HFFc6 (cell line): ENCODE results near the gene SNCB. TPM values are rescaled to one million over a fixed set of nuclear protein-coding genes. Genes with fewer than 3 reads are reported as not detected.

Experiments
- DNase-seq: peaks from one replicate; pipeline ENCODE4 v3.0.0-alpha.2; 2018
- H3K27ac Mint-ChIP-seq: 2 replicates; pipeline ENCODE4 v1.8.0; 2020; ENCODE audit warnings: mild to moderate bottlenecking, mixed read lengths
- H3K27me3 Mint-ChIP-seq: 2 replicates; pipeline ENCODE4 v1.8.0; 2021; ENCODE audit warnings: mild to moderate bottlenecking, moderate library complexity, mixed read lengths; ENCODE audit not compliant: insufficient read depth
- H3K36me3 Mint-ChIP-seq: 2 replicates; pipeline ENCODE4 v1.8.0; 2021; ENCODE audit warnings: low read depth, mixed read lengths
- H3K4me1 Mint-ChIP-seq: 2 replicates; pipeline ENCODE4 v1.8.0; 2020; ENCODE audit warnings: low read depth, mixed read lengths
- H3K4me3 Mint-ChIP-seq: 2 replicates; pipeline ENCODE4 v1.8.0; 2020; ENCODE audit warnings: mild to moderate bottlenecking, moderate library complexity, mixed read lengths
- H3K9me3 Mint-ChIP-seq: 2 replicates; pipeline ENCODE4 v1.8.0; 2020; ENCODE audit warnings: mild to moderate bottlenecking, mixed read lengths
- CTCF ChIP-seq: fragments of 200-600 bp; sonication (generic); IDR thresholded peaks from 2 replicates; pipeline ENCODE4 v1.5.0; 2021; ENCODE audit warnings: antibody characterized with exemption, mild to moderate bottlenecking
- total RNA-seq, 6 experiments: library from RNA; stranded (reverse); fragmentation: NEBNext Ultra II Directional; extraction: Animal tissue kit (Norgen Biotek cat#: 25700); gene quantifications; 2 replicates in 1 of 6; 3 replicates in 5 of 6; pipeline ENCODE4 v1.2.3, GENCODE V29; 2021

The SNCB gene
- total RNA-seq, 6 experiments from 2014 or later = not detected

- Mint-ChIP-seq H3K4me1 (peaks cover 17% of the 10 kb centered on the region), H3K27me3 (peaks cover 15% of the 10 kb centered on the region), H3K36me3 (no peaks in the 10 kb centered on the region), H3K4me3 (no peak overlapping the region), H3K9me3 (no peaks in the 10 kb centered on the region), H3K27ac (no peak overlapping the region; the same call in 1 of the 2 replicates)
- peak; percentile 22 for DNase-seq
- TF ChIP-seq CTCF = peak; percentile 75
Measured at GRCh38 chr5:176675676-176676360, 45.5 kb upstream of the SNCB start.

DNA sequence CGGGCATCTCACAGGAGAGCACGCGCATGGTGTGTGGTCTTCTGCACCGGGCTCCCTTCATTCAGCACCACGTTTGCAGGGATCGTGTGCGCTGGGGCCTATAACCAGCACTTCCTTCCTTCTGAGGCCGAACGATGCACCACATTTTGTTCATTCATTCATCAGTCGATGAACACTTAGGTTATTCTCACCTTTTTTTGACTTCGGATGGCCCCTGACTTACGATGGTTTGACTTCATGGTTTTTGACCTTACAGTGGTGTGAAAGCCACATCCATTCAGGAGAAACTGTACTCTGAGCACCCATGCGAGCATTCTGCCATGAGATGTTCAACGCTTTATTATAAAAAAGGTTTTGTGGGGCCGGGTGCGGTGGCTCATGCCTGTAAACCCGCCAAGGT is 44.5 kb upstream of the SNCB start:
- Mint-ChIP-seq H3K4me1 (peaks cover 17% of the 10 kb centered on the region), H3K9me3 (no peaks in the 10 kb centered on the region), H3K4me3 (no peak overlapping the region), H3K27me3 (peaks cover 13% of the 10 kb centered on the region), H3K36me3 (no peaks in the 10 kb centered on the region), H3K27ac (no peak overlapping the region)
- no peak for DNase-seq
- TF ChIP-seq CTCF = no peak

DNA sequence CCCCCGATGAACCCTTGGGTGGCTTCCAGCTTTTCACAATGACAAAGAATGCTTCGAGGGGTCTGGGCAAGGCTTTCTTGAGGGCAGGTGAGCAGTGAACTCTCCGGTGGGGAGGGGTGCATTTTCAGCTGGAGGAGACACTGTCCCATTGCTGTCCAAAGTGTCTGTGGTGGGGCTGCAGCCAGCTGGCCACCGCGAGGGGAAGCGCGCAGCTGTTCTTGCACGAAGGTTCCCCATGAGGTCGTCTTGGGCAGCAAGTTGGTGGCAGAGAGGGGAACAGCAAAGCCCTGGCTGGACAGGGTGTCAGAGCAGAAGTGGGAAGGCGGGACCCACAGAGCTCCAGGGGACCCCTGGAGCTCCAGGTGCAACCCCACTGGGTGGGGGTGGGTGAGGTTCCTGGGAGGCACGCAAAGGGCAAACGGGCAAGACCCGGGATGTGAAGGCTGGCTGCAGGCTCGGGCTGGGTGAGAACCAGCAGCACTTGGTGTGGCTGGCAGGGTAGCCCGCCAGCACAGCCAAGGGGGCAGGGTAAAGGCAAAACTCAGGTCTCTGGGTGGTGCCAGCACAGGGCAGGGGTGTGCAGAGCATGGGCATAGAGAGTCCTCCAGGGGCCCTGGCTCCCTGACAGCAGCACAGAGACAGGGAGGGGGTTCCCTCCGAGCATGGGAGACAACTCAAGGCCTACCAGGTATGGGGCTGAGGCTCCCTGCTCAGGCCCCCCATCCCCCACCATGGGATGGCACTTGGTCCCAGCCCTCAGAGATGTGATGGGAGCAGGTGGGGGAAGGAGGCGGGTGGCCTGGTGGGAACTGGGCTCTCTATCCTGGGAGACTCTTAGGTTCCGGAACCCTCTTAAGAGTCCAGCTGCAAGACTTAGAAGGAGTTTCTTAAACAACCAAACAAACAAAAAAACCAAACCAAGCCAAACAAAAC is 43.6 kb upstream of the SNCB start:
- no peak overlapping the region for H3K4me3 Mint-ChIP-seq
- TF ChIP-seq CTCF = no peak
- no peaks in the 10 kb centered on the region for H3K36me3 Mint-ChIP-seq
- peaks cover 21% of the 10 kb centered on the region for H3K27me3 Mint-ChIP-seq
- H3K4me1 Mint-ChIP-seq = peaks cover 17% of the 10 kb centered on the region
- no peak for DNase-seq
- H3K27ac Mint-ChIP-seq = no peak overlapping the region
- no peaks in the 10 kb centered on the region for H3K9me3 Mint-ChIP-seq

- Mint-ChIP-seq H3K27ac (no peak overlapping the region), H3K36me3 (no peaks in the 10 kb centered on the region), H3K4me1 (peaks cover 17% of the 10 kb centered on the region), H3K27me3 (peaks cover 37% of the 10 kb centered on the region), H3K4me3 (no peak overlapping the region), H3K9me3 (no peaks in the 10 kb centered on the region)
- DNase-seq = no peak
- no peak for TF ChIP-seq CTCF
Measured at GRCh38 chr5:176671890-176672747, 41.8 kb upstream of the SNCB start.

DNA sequence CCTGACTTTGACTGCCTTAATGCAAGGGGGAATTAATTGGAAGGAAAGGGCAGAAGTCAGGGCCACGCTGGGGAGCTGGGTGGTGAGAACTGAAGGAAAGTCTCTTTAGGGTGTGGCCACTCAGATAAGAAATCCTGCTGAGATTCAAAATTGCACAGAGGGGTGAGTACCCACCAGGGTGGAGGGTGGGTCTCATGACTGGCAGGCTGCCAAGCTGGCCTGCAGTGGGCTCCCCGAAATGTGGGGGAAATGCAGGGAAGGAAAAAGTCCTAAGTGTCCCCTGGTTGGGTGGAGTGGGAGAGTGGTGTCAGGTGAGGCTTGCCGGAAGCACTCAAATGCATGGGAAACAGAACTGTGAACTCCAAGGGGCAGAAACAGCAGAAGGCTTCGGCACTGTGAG is 41.1 kb upstream of the SNCB start:
- Mint-ChIP-seq H3K9me3 (no peaks in the 10 kb centered on the region), H3K27ac (no peak overlapping the region), H3K27me3 (peaks cover 38% of the 10 kb centered on the region), H3K36me3 (no peaks in the 10 kb centered on the region), H3K4me1 (peaks cover 10% of the 10 kb centered on the region), H3K4me3 (no peak overlapping the region)
- DNase-seq = no peak
- no peak for TF ChIP-seq CTCF
